Body of pancreas (tissue), 4 donors: ENCODE measurements around the gene TCF3.

Source experiments
- CTCF ChIP-seq, 7 experiments: fragments of 450-650 bp in 4 of 7; fragments of 200-600 bp in 3 of 7; sonication (generic) in 3 of 7; IDR thresholded peaks; one replicate each; pipeline ENCODE4 v1.5.1; 2016 to 2019; ENCODE audit warnings: antibody characterized with exemption in 7 of 7
- POLR2A ChIP-seq, 3 donors: fragments of 450-650 bp; IDR thresholded peaks; one replicate each; pipeline ENCODE4 v1.6.1; 2016; ENCODE audit warnings: antibody characterized with exemption in 3 of 3, mild to moderate bottlenecking in 2 of 3

GRCh38 chr19:1698636-1699035 is 46.2 kb upstream of the TCF3 start:
- TF ChIP-seq CTCF (IDR thresholded peaks at IDR 0.05) (no peak), POLR2A (IDR thresholded peaks at IDR 0.05) (no peak)
